Calu3 (cell line): ENCODE measurements around the gene PAX8. TPM values are rescaled to one million over a fixed set of nuclear protein-coding genes. Genes with fewer than 3 reads are reported as not detected.

Experiments
- BruUV-seq: library from RNA; stranded (reverse); fragments of 400-500 nt; replicated peaks from 2 replicates; lab custom pipeline; 2021; lab: Mats Ljungman, UMichigan
- CTCF ChIA-PET: fragments of 300-600 bp; sonication (Branson Sonifier 250); formaldehyde crosslinking; loops from one replicate; lab custom pipeline; 2022; ENCODE audit warnings: antibody characterized with exemption; lab: Charles Lee
- DNase-seq: peaks from one replicate; pipeline ENCODE4 v3.0.0; 2022
- H3K27ac Mint-ChIP-seq: one replicate; pipeline ENCODE4 v1.8.0; 2022; ENCODE audit warnings: mixed read lengths; ENCODE audit not compliant: unreplicated experiment
- H3K27me3 Mint-ChIP-seq: one replicate; pipeline ENCODE4 v1.8.0; 2022; ENCODE audit warnings: mixed read lengths; ENCODE audit not compliant: unreplicated experiment
- H3K36me3 Mint-ChIP-seq: one replicate; pipeline ENCODE4 v1.8.0; 2022; ENCODE audit warnings: mild to moderate bottlenecking, moderate library complexity, mixed read lengths; ENCODE audit not compliant: insufficient read depth, unreplicated experiment
- H3K4me1 Mint-ChIP-seq: one replicate; pipeline ENCODE4 v1.8.0; 2022; ENCODE audit warnings: mild to moderate bottlenecking, low read depth, mixed read lengths; ENCODE audit not compliant: unreplicated experiment
- H3K4me3 Mint-ChIP-seq: one replicate; pipeline ENCODE4 v1.8.0; 2022; ENCODE audit warnings: mild to moderate bottlenecking, low read depth, moderate library complexity, mixed read lengths; ENCODE audit not compliant: unreplicated experiment
- H3K9me3 Mint-ChIP-seq: one replicate; pipeline ENCODE4 v1.8.0; 2022; ENCODE audit warnings: low read depth, mixed read lengths; ENCODE audit not compliant: unreplicated experiment
- CTCF ChIP-seq: fragments of 200-600 bp; IDR thresholded peaks from one replicate; pipeline ENCODE4 v1.8.0; 2022; ENCODE audit warnings: antibody characterized with exemption; ENCODE audit not compliant: unreplicated experiment
- intact Hi-C: fragments of 100-400 bp; cut with micrococcal nuclease; formaldehyde crosslinking; loops from one replicate; pipeline ENCODE4 v1.10.0; 2022; ENCODE audit not compliant: unreplicated experiment
- total RNA-seq: library from RNA; stranded (reverse); gene quantifications from 2 replicates; pipeline ENCODE4 v1.2.3, GENCODE V29; 2022

Gene PAX8
- total RNA-seq, 1 experiment from 2014 or later, result 12.2 TPM

GRCh38 chr2:113182471-113183260 is 96.1 kb downstream of the PAX8 start:
- Mint-ChIP-seq H3K4me1 (no peaks in the 10 kb centered on the region), H3K27me3 (no peaks in the 10 kb centered on the region), H3K4me3 (no peak overlapping the region), H3K9me3 (no peaks in the 10 kb centered on the region), H3K36me3 (peaks cover 9% of the 10 kb centered on the region), H3K27ac (no peak overlapping the region)
- no peak for TF ChIP-seq CTCF
- DNase-seq, result no peak
- CTCF ChIA-PET, result no interaction called here
- BruUV-seq, result no TSS peak
- intact Hi-C loops, result no loop called here

- no peak overlapping the region for H3K27ac Mint-ChIP-seq
- TF ChIP-seq CTCF, result no peak
- no peaks in the 10 kb centered on the region for H3K4me1 Mint-ChIP-seq
- H3K27me3 Mint-ChIP-seq, result no peaks in the 10 kb centered on the region
- H3K9me3 Mint-ChIP-seq, result no peaks in the 10 kb centered on the region
- intact Hi-C loops, result no loop called here
- CTCF ChIA-PET, result interaction anchor here (1.2 to 1.9 kb wide), 3 partner anchors 23 to 101 kb away, joined by 5 to 15 read pairs (median 6); no protein-coding TSS in a partner anchor
- no peak for DNase-seq
- H3K36me3 Mint-ChIP-seq, result peaks cover 5% of the 10 kb centered on the region
- H3K4me3 Mint-ChIP-seq, result no peak overlapping the region
- BruUV-seq, result no TSS peak
Measured at GRCh38 chr2:113181258-113182051, 97.3 kb downstream of the PAX8 start.

DNA sequence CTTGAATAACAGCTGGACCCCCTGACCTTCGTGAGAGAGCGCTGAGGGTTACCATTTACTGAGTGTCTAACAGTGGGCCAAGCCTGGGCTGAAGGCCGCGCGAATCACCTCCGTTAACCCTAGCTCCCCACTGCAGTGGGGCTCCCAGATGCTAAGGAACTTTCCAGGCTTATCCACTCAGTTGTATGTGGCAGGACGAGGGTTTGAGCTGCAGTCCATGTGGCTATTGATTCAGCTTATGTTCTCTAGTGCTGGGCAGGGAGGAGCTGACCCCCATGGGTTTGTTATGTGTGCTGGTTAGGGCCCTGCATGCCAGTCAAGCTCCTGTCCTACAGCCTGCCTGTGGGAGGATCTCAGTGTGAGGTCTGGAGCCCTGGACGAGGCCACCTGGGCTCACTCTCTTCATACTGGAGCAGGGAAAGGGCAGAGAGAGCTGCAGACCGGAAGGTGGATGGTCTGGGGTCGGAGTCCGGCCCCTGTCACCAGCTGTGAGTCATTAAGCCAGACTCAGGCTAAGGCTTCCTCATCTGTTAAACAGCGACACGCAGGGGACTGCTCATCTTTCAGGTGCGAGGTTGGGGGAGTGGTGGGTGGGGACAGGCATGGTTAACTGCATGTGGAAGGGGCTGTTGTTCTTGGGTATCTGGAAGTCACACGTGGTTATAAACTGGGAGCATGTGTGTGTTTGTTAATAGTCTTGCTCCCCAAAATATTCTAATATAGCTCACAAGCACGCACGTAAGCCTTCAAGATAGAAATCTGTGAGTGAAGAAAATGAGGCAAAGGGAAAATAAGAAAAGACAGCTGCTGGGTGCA is 98.4 kb downstream of the PAX8 start:
- H3K27me3 Mint-ChIP-seq, result no peaks in the 10 kb centered on the region
- H3K27ac Mint-ChIP-seq, result peak overlapping the region; percentile 31
- peaks cover 5% of the 10 kb centered on the region for H3K36me3 Mint-ChIP-seq
- H3K4me3 Mint-ChIP-seq, result no peak overlapping the region
- peak; percentile 27 for DNase-seq
- TF ChIP-seq CTCF, result no peak
- CTCF ChIA-PET, result interaction anchor here (0.6 to 1.9 kb wide), 5 partner anchors 22 to 201 kb away, joined by 5 to 15 read pairs (median 6); no protein-coding TSS in a partner anchor
- no peaks in the 10 kb centered on the region for H3K4me1 Mint-ChIP-seq
- no peaks in the 10 kb centered on the region for H3K9me3 Mint-ChIP-seq
- intact Hi-C loops, result no loop called here
- BruUV-seq, result no TSS peak

- TF ChIP-seq CTCF, result no peak
- Mint-ChIP-seq H3K4me3 (no peak overlapping the region), H3K4me1 (no peaks in the 10 kb centered on the region), H3K27me3 (no peaks in the 10 kb centered on the region), H3K36me3 (peaks cover 5% of the 10 kb centered on the region), H3K27ac (no peak overlapping the region), H3K9me3 (no peaks in the 10 kb centered on the region)
- no peak for DNase-seq
- CTCF ChIA-PET, result interaction anchor here (1.1 to 1.9 kb wide), 3 partner anchors 21 to 99 kb away, joined by 5 to 6 read pairs (median 5); no protein-coding TSS in a partner anchor
- intact Hi-C loops, result no loop called here
- no TSS peak for BruUV-seq
Measured at GRCh38 chr2:113179446-113180045, 99.2 kb downstream of the PAX8 start.
